ENCODE data around the gene PITX3.

Gene PITX3

GRCh38 chr10:102188298-102188940, 52.9 kb downstream of the PITX3 start:
- TF ChIP-seq CTCF (conservative IDR thresholded peaks at IDR 0.05; ENCODE audit: low read depth) = no peak
- CTCF ChIA-PET = interaction anchor here (0.6 to 1.2 kb wide), 3 partner anchors 18 to 161 kb away, joined by 3 to 4 read pairs (median 4); no protein-coding TSS in a partner anchor
- POLR2A ChIA-PET (ENCODE audit: low non-redundant PET) = interaction anchor here (0.5 kb wide), 1 partner anchor 31 kb away, joined by 4 read pairs; no protein-coding TSS in a partner anchor
- DNase-seq (ENCODE audit: low spot score) = no peak
- no peak overlapping the region for H3K27ac ChIP-seq

DNA sequence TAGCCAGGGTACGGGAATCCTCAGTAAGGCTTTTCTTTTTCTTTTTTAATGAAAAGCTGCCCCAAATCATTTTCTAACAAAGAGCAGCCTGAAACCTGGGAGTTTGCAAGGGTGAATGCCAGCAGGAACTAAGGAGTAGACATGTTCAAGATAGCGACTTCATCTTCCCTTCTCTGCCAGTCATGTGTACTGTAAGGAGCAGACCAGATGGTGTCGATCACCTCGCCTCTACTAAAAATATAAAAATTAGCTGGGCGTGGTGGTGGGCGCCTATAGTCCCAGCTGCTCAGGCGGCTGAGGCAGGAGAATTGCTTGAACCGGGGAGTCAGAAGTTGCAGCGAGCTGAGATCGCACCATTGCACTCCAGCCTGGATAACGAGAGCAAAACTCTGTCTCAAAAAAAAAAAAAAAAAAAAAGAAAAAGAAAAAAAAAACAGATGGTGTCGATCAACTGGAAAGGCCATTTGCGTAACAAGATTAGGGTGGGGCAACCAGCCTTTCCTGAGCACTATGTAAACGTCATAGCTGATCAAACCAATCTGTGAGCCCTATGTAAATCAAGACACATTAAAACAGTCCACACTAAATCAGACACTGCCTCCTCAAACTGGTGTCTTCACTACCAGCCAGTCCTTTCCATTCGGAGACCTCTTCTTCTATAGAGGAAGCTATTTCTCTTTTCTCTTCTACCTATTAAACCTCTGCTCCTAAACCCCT, 55.3 kb downstream of the PITX3 start:
- POLR2A ChIA-PET (ENCODE audit: low non-redundant PET) = interaction anchor here (0.7 kb wide), 1 partner anchor 42 kb away, joined by 3 read pairs; no protein-coding TSS in a partner anchor
- CTCF ChIA-PET = interaction anchor here (0.6 kb wide), 1 partner anchor 20 kb away, joined by 5 read pairs; no protein-coding TSS in a partner anchor
- H3K27ac ChIP-seq = no peak overlapping the region
- no peak for DNase-seq (ENCODE audit: low spot score)
- TF ChIP-seq CTCF (conservative IDR thresholded peaks at IDR 0.05; ENCODE audit: low read depth) = no peak

GRCh38 chr10:102185272-102185671, 56.0 kb downstream of the PITX3 start:
- CTCF ChIA-PET = interaction anchor here (0.6 kb wide), 1 partner anchor 20 kb away, joined by 5 read pairs; no protein-coding TSS in a partner anchor
- POLR2A ChIA-PET (ENCODE audit: low non-redundant PET) = interaction anchor here (0.7 kb wide), 1 partner anchor 42 kb away, joined by 3 read pairs; no protein-coding TSS in a partner anchor

DNA sequence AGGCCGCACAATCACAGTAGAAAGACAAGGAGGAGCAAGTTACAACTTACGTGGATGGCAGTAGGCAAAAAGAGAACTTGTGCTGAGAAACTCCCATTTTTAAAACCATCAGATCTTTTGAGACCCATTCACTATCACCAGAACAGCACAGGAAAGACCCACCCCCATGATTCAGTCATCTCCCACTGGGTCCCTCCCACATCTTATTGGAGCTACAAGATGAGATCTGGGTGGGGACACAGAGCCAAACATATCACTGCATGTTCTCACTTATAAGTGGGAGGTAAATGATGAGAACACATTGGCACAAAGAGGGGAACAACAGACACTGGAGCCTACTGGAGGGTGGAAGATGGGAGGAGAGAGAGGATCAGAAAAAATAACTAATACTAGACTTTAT, 56.7 kb downstream of the PITX3 start:
- H3K27ac ChIP-seq = no peak overlapping the region
- no peak for DNase-seq (ENCODE audit: low spot score)
- TF ChIP-seq CTCF (conservative IDR thresholded peaks at IDR 0.05; ENCODE audit: low read depth) = no peak
- ChIA-PET CTCF (interaction anchor here (0.7 kb wide), 1 partner anchor 53 kb away, joined by 3 read pairs; no protein-coding TSS in a partner anchor), POLR2A (ENCODE audit: low non-redundant PET) (no interaction called here)

More at GRCh38 chr10:102185272-102185671, 56.0 kb downstream of the PITX3 start:
- no peak for DNase-seq (ENCODE audit: low spot score)
- no peak for TF ChIP-seq CTCF (conservative IDR thresholded peaks at IDR 0.05; ENCODE audit: low read depth)
- no peak overlapping the region for H3K27ac ChIP-seq
